Mesothelial cell of epicardium (in vitro differentiated cells): ENCODE measurements around the gene INSM2. TPM values are rescaled to one million over a fixed set of nuclear protein-coding genes. Genes with fewer than 3 reads are reported as not detected.

Source experiments
- DNase-seq, 2 experiments: peaks; one replicate each; pipeline ENCODE4 v3.0.0; 2021; ENCODE audit warnings: low spot score in 2 of 2; ENCODE audit not compliant: unreplicated experiment in 2 of 2
- H3K27ac Mint-ChIP-seq: 2 replicates; pipeline ENCODE4 v1.8.0; 2021; ENCODE audit warnings: mixed read lengths
- H3K27me3 Mint-ChIP-seq: 2 replicates; pipeline ENCODE4 v1.8.0; 2021; ENCODE audit warnings: low read depth, mixed read lengths
- H3K36me3 Mint-ChIP-seq: 2 replicates; pipeline ENCODE4 v1.8.0; 2021; ENCODE audit warnings: mixed read lengths
- H3K4me1 Mint-ChIP-seq: 2 replicates; pipeline ENCODE4 v1.8.0; 2021; ENCODE audit warnings: mixed read lengths
- H3K4me3 Mint-ChIP-seq: 2 replicates; pipeline ENCODE4 v1.8.0; 2021; ENCODE audit warnings: mild to moderate bottlenecking, moderate library complexity, mixed read lengths
- H3K9me3 Mint-ChIP-seq: 2 replicates; pipeline ENCODE4 v1.8.0; 2021; ENCODE audit warnings: mixed read lengths
- CTCF ChIP-seq: fragments of 200-600 bp; sonication (generic); IDR thresholded peaks from one replicate; pipeline ENCODE4 v1.5.0; 2021; ENCODE audit warnings: antibody characterized with exemption; ENCODE audit not compliant: unreplicated experiment
- total RNA-seq: library from RNA; stranded (reverse); gene quantifications from 3 replicates; pipeline ENCODE4 v1.2.1, GENCODE V29; 2021

INSM2 gene
- total RNA-seq, 1 donor from 2014 or later: not detected

- Mint-ChIP-seq H3K9me3 (no peaks in the 10 kb centered on the region), H3K27me3 (peaks cover 78% of the 10 kb centered on the region), H3K4me3 (peak overlapping the region; percentile 57), H3K27ac (no peak overlapping the region), H3K36me3 (peaks cover 8% of the 10 kb centered on the region), H3K4me1 (peaks cover 10% of the 10 kb centered on the region)
- DNase-seq: no peak
- no peak for TF ChIP-seq CTCF
Observed at GRCh38 chr14:35534208-35534872, 376 bp downstream of the INSM2 start.

- TF ChIP-seq CTCF: no peak
- Mint-ChIP-seq H3K9me3 (no peaks in the 10 kb centered on the region), H3K36me3 (peaks cover 8% of the 10 kb centered on the region), H3K27me3 (peaks cover 72% of the 10 kb centered on the region), H3K4me1 (peaks cover 10% of the 10 kb centered on the region), H3K27ac (no peak overlapping the region), H3K4me3 (peak overlapping the region; percentile 62)
- DNase-seq: peak; percentile 78 to 92
Observed at GRCh38 chr14:35534873-35535482, 1.0 kb downstream of the INSM2 start.

GRCh38 chr14:35535483-35536112 is 1.6 kb downstream of the INSM2 start:
- no peak overlapping the region for H3K27ac Mint-ChIP-seq
- H3K4me3 Mint-ChIP-seq: peak overlapping the region; percentile 62
- no peak for TF ChIP-seq CTCF
- DNase-seq: no peak
- H3K4me1 Mint-ChIP-seq: peaks cover 10% of the 10 kb centered on the region
- H3K9me3 Mint-ChIP-seq: no peaks in the 10 kb centered on the region
- peaks cover 65% of the 10 kb centered on the region for H3K27me3 Mint-ChIP-seq
- H3K36me3 Mint-ChIP-seq: peaks cover 8% of the 10 kb centered on the region

DNA sequence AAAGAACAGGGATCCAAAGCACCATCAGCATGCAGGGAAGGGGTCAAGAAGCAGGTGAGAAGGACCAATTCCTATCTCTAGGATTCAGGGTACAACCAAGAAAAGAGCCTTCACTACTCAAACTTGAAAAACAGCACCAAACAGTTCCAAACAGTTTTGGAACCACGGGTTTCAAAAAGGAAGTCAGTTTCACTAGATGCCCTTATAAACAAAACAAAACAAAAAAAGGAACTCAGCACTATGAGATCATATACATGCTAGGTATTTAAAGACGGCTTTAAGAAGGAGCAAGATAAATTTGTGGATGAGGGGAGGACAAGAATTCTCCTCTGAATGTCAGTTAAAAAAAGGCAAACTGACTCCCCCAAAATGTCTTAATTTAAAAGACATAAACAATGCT is 6.0 kb downstream of the INSM2 start:
- Mint-ChIP-seq H3K9me3 (no peaks in the 10 kb centered on the region), H3K36me3 (peaks cover 8% of the 10 kb centered on the region), H3K4me1 (peaks cover 5% of the 10 kb centered on the region), H3K27me3 (peaks cover 27% of the 10 kb centered on the region), H3K27ac (no peak overlapping the region), H3K4me3 (no peak overlapping the region)
- TF ChIP-seq CTCF: no peak
- no peak for DNase-seq

- Mint-ChIP-seq H3K4me1 (no peaks in the 10 kb centered on the region), H3K4me3 (no peak overlapping the region), H3K27me3 (peaks cover 1% of the 10 kb centered on the region), H3K36me3 (peaks cover 1% of the 10 kb centered on the region), H3K9me3 (no peaks in the 10 kb centered on the region), H3K27ac (no peak overlapping the region)
- no peak for TF ChIP-seq CTCF
- no peak for DNase-seq
Observed at GRCh38 chr14:35543006-35543405, 9.0 kb downstream of the INSM2 start.
